ENCODE measurements around the gene RBP3.

The RBP3 gene

DNA sequence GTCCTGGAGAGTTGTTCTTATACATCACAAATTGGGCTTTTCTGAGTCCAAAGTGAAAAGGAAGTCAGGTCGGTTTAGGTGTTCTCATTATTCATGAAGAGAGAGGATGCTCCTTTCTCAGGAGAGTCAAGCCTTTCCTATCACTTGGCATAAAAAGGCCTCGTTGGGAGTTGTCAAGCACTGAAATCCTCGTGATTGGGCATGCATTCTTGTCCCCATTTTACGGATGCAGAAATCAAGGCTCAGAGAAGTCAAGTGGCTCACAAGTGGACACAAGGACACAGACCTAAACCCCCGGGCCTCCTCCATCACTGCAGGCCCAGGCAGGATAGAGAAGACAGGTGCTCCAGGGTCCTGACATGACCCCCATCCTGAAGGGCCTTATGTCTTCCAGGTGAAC, 8.5 kb downstream of the RBP3 start:
- in situ Hi-C loops (cut with MboI; ENCODE audit: low sequenced_read_pairs): no loop called here

DNA sequence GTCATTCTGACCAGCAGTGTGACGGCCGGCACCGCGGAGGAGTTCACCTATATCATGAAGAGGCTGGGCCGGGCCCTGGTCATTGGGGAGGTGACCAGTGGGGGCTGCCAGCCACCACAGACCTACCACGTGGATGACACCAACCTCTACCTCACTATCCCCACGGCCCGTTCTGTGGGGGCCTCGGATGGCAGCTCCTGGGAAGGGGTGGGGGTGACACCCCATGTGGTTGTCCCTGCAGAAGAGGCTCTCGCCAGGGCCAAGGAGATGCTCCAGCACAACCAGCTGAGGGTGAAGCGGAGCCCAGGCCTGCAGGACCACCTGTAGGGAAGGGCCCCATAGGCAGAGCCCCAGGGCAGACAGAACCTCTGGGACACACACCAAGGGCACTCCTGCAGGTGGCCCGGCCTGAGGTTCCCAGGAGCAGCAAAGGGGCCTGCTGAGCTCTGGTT, 9.0 kb downstream of the RBP3 start:
- in situ Hi-C loops (cut with MboI; ENCODE audit: low sequenced_read_pairs): no loop called here

DNA sequence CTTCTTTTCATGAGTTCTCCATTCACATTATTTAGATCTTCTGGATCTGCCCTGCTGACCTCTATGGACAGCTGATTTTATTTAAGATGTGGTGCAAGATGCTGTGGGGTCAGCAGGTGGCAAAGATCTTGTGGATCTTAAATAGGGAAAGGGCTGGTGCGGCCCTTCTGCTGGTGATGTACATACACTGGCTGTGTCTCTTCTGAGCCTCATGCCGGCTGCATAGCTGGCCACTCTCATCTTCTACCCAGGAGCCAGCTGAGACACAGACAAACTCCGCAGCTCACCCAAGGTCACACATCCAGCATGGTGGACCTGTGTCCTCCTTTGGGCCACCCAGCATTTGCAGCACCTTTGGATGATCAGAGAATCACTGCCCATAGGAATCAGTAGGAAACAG, 9.7 kb downstream of the RBP3 start:
- in situ Hi-C loops (cut with MboI; ENCODE audit: low sequenced_read_pairs): no loop called here

DNA sequence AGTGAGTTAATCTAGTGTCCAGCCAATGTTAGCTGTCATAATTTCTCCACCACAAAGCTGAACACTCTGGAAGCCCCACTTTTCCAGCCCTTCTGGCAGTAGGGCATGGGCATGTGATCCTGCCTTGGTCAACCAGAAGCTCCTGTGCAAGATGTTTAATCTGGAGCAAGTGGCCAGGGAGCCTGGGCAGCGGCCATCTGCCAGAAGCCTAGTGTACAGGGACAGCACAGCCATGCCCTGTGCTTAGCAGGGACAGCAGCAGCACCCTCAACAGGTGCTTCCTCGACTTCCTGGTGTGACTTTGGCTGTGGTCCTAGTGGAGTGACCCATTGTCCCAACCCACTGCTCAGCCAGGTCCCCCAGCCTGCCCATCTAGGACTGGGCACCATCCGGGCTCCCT, 10.3 kb downstream of the RBP3 start:
- in situ Hi-C loops (cut with MboI; ENCODE audit: low sequenced_read_pairs): no loop called here

DNA sequence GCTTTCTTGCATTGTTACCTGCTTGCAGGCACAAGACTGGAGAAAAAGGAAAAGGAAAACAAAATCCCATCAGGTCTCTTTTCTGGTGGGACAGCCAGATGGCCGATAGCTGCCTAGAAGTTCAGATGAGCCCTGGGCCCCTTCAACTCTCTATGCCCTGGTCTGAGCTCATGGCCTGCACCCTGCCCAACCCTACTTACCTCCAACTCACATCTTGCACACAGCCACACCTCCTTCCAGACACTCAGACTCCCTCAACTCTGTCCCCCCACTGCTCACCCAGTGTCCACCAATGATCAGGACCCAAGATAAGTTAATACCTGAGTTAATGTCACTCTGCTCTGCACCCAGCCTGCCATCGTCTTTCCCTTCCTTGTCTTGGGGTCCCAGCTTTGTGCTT, 10.9 kb downstream of the RBP3 start:
- in situ Hi-C loops (cut with MboI; ENCODE audit: low sequenced_read_pairs): no loop called here

DNA sequence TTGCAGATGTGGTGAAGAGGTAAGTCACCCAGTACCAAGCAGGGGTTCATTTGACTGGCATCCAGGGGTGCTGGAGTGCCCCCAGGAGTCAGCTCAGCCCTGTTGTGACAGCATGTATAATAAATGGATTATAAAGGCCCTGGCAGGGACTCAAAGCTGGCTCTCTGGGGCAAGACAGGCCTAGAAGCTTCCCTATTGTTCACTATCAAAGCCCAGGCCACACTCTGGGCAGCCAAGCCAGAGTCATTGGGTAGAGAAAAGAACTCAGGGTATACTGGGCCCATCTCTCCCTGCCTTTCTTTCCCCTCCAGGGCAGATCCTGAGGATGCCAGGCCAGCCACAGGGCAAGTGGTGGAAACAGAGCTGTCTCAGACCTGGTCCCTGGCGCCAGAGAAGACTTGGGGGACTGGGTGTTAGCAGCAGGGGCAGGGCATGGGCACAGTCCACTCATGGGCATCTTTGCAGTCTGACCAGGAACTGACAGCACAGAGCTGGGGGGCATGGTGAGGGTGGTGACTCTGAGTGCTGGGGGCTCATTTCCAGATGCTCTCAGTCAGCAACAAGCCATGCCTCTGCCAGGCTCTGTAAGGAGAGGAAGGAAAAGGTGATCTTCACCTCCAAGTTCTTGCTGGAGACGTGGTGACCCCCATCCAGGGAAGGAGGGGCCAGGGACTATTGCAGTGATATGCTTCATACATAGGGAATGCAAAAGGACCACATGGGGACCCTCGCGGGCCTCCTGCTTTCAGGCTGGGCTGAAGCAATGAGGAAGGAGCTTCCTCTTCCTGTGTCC, 11.7 kb downstream of the RBP3 start:
- in situ Hi-C loops (cut with MboI; ENCODE audit: low sequenced_read_pairs): no loop called here

DNA sequence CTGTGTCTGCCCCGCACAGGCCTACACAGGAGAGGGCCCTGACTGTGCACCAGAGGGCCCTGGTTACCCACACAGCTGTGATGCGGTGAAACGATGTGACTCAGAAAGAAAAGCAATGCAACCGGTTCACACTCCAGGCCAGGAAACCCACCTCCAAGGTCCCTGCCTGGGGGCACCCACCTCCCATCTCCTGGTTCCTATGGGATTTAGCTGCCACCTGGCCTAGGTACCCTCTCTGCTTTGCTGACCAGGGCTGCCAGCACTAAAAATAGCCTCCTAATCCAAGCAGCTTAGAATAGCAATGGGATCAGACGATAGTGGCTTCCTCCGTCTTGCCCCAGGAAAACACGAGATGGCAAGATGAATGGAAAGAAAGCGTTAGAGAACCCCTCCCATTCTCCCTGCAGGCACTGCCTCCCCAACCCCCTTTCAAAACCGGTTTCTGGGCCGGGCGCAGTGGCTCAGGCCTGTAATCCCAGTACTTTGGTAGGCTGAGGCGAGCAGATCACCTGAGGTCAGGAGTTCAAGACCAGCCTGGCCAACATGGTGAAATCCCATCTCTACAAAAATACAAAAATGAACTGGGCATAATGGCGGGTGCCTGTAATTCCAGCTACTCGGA, 12.4 kb downstream of the RBP3 start:
- in situ Hi-C loops (cut with MboI; ENCODE audit: low sequenced_read_pairs): no loop called here

DNA sequence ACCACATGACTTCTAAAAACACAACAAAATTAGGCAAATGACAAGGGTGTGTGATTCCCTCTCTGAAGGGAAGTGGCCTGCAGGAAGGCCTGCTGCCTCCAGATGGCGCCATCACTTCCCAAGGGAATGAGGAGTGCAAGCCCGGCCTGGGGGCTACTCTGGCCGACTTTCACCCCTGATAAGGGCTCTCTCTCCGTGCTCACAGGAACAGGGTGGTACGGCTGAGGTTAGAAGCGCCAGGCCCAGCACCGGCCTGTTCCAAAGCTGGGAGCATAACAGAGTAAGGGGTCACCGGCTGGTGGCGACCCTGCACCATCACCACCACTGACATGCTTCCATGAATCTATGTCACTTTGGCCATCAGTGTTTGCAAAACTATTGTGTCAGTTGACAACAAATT, 13.1 kb downstream of the RBP3 start:
- in situ Hi-C loops (cut with MboI; ENCODE audit: low sequenced_read_pairs): no loop called here

DNA sequence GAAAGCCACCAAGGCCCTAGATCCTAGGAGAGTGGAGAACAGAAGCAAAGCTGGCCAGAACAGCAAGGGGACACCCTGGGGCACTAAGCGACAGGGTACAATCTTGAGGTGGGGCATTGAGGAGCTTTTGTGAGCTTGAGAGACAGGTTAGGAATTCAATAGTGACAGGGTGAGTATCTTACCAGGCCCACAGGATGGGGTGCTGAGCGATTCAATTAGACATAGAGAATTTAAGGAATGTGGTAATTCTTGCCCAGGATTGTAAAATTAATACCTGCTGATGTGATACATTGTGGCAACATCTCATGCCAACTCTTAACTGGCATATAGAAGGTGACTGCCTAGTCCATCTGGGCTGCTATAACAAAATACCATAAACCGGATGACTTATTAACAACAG, 14.0 kb downstream of the RBP3 start:
- in situ Hi-C loops (cut with MboI; ENCODE audit: low sequenced_read_pairs): no loop called here

DNA sequence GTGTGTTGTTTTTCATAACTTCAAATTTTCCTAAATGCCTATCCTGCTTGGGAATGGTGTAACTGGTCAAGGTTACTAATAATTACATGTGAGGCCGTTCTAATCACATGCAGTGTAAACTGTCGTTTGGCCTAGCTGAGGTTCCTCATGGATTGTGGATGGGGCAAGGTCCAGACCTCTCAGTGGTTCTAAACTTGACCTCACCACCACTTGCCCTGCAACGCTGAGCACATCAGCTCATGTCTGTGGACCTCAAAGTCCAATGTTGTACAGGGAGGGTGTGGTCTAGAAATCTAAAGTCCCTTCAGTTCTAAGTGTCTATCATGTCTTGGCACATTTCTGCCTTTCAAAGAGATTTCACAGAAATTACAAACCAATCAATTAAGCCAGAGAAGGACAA, 15.6 kb downstream of the RBP3 start:
- in situ Hi-C loops (cut with MboI; ENCODE audit: low sequenced_read_pairs): no loop called here

DNA sequence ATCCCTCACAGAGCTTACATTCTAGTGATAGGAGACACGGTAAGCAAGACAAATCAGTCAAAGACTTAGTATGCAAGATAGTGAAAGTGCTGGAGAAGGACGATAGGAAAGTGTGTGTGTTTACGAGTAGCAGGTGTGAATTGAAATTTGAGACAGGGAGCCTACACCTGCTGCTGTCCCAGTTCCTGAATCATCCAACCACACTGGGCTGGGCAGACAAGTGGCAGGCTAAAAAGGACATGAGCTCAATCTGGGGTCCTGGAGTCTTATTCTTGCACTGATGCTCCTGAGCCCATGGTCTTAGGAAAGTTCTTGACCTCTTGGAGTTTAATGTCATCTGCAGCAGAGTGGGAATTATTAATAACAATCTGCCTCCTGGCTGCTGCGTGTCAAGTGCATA, 16.2 kb downstream of the RBP3 start:
- in situ Hi-C loops (cut with MboI; ENCODE audit: low sequenced_read_pairs): no loop called here

DNA sequence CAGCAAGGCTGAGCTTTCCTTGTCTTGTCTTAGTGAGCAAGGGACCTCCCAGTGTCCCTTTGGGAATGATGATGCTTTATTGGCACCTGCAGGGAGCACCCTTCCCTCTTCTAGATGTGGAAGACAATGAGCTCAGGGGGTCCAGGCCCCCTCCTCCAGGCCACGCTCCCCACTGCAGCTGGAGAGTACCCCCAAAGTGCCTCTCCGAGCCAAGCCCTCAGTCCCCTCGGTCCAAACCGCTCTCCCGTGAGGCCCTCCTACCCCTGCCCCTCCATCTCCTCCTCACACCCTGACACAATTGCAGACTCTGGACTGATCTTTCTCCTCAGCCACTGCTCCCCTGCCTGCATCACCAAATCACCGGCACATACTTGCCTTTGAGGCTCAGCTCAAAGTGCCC, 16.7 kb downstream of the RBP3 start:
- in situ Hi-C loops (cut with MboI; ENCODE audit: low sequenced_read_pairs): no loop called here

DNA sequence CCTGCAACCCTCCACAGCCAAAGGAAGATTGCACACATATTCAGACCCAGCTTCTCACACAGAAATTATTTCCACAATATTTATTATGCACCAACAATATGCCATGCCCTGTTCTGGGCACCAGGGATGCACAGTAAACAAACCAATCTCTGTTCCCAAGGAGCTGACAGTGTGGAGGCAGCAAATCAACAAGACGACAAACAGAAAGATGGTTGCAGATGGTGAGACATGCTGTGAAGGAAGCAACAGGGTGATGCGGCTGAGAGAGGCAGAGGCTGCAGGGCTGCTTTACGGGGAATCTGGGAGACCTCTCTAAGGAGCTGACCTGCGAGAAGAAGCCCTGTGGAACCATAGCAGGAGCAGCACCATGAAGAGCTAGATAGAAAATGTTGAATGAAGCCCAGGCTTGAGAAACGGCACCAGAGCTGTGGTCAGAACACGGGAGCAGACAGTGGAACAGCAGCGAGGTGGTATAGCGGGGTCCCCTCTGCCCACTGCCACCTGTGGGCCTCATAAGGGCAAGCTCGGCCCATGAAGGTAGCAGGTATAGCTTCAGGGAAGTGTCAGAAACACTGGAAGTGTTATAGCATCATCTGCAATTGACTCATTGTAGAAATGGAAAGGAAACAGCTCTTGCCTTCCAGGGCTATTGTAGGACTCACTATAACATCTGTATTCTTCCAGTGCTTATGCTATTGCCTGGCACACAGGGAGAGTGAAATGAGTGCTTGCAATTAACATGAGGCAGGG, 17.4 kb downstream of the RBP3 start:
- in situ Hi-C loops (cut with MboI; ENCODE audit: low sequenced_read_pairs): no loop called here

DNA sequence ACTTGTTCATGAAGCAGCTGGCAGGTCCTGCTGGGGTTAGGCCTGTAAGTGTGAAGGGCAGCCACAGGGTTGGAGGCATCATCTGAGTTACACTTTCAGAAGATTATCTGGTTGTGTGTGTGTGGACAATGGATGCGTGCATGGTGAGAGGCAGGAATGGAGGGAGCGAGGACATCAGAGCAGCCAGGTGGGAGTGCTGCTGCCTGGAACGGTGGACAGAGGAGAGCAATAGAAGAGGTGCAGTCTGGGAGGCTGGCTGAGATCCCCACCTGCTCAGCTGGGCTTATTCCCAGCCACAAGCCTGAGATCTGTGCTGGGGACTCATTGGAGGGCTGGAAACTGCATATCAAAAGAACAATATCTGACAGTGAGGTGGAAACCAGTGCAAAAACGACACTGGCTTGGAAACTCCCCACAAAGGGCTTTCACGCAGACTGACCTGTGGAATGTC, 18.0 kb downstream of the RBP3 start:
- in situ Hi-C loops (cut with MboI; ENCODE audit: low sequenced_read_pairs): no loop called here

DNA sequence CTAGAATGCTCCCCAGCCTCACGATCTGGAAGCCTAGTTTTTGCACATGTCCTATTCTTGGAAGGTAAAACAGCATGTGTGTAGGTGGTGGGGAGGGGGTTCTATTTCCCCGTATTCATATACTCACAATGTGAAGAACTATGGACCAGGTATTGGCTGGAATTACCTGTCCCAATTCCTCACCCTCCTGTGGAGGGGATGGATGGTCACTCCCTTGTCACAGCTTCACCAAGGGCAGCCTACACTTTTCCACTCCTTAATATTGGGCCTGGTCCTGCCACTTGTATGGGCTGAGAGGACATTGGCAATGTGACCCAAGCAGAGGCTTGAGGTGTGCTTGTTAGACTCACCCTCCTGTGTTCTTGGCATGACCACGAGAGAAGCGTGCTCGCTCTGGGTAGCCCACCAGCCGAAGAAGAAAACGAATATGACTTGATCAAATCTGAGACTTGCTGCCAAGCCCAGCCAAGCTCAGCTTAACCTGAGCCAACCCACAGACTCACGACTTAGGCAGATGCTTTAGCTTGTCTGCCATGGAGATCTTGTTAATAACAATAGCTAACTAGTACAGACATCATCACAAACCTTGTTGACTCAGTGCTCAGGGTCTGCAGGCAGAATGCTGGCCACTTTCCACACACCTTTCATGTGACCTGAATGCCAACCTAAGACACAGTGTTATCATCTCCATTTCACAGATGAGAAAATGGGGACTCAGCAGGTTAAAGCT, 18.7 kb downstream of the RBP3 start:
- in situ Hi-C loops (cut with MboI; ENCODE audit: low sequenced_read_pairs): no loop called here

DNA sequence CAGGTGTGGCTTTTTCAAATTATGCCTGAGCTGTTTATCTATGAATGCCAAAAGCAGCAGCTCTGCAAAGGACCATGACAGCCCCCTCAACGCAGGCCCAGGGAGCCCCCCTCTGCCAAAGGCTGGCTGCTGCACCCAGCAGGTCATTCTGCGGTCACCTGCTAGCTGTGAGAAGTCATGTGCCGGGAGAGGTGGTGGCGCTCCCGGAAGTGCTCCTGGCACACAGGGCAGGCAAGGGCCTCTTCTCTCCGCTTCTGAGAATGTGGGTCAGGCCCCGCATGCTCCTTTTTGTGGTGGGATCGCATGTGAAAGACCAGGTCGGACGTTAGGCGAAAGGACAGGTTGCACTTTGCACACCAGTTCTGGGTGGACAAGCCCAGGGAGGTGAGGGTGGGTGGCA, 19.5 kb downstream of the RBP3 start:
- in situ Hi-C loops (cut with MboI; ENCODE audit: low sequenced_read_pairs): no loop called here

DNA sequence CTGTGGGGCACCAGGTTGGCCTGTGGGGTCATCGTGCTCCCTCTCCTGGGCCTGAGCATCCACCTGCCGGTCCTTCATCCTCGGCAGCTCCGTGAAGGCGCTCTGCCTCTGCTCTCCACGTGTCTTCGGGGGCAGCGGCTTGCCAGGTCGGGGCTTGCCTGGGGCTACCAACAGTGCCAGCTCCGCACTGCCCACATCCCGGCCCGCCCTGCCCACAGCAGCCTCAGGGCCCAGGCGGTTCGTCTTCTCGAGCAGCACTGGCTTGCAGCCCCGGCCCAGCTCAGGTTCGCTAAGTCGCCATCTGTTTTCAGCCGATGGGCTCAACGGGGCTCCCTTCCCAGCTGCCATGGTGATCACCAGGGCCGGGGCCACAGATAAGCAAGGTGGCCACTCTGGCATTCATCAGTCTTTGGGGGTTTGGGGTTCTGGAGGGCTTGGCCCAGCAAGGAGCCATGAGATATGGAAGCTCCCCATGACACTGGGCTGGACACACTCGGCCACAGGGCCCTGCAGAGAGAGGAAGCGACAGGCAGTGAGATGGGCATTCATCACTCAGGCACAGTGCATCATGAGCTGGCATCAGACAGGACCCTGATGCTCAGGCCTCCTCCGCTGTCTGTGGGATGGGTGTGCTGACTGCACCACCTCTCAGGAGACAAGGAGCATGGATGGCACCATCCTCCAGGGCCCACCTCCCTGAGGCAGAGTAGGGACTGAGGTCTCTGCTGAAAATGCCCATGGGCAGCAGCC, 20.4 kb downstream of the RBP3 start:
- in situ Hi-C loops (cut with MboI; ENCODE audit: low sequenced_read_pairs): no loop called here

DNA sequence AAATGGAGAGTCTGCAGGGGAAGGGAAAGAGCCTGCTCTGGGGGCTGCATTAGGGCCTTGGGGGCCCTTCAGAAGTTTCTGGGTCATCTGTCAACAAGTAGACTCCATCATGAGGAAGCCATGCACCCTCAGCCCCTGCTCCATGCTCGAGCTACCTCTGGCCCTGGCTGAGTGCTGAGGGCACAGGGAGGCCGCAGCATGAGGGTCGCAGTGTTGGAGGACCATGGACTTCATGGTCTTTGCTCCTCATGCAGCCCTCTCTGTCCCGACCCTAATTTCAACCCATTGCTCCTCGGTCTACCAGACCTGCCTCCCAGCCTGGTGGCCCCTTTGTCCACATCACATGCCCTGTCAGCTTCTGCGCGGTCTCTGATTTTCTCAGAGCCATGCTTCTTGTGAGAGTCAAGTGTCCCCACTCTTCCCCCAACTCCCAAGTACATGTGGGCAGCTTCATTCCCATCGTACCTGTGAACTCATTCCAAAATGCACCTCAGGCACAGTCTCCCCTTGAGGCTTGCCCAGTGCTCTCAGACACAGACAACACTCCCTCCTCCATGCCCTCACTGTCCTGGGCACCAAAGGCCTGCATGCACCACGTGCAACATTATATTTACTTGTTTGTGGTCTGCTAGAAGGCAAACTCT, 21.2 kb downstream of the RBP3 start:
- in situ Hi-C loops (cut with MboI; ENCODE audit: low sequenced_read_pairs): no loop called here

DNA sequence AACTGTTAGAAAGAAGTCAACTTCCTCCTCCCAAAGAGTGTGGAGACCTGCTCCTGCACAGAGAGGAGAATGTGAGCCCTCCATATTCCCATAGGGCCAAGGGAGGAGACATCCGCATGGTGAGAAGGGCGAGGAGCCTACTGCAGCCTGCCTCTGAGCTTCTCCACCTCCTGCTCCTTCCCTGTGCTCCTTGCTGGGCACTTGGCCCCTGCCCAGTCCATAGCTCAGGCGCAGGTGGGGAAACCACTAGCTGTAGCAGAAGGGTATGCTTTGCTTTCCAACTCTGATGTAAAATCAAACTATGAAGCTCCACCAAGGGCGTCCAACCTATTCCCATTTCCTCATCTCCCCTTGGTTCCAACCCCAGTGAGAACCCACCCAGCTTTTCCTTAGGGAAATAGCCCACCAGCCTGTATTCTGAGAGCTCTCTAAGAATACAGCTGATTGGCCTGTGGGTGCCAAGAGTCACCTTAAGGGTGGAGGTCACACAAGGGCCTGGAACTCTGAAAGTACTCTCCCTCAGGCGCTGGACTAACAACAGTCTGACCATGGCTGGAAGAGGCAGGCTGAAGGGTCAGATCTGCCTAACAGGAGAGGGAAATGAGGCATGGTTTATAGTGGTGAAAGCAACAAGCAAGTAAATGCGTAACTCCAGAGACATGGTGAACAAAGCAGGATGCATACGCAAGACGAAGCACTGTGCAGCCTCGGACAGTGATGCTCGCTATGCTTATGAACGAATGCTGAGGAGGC, 22.0 kb downstream of the RBP3 start:
- in situ Hi-C loops (cut with MboI; ENCODE audit: low sequenced_read_pairs): no loop called here

Measured in hTERT RPE-1 (cell line).